DND-41 (cell line): Measurements from ENCODE around the gene PDPR.
"Not testable (repeated sequence)": the region's sequence is repeated elsewhere in the genome, so short reads cannot be mapped to it uniquely, and the experiment has no call there.

Experiments
- CTCF ChIP-seq: IDR thresholded peaks from 2 replicates; pipeline ENCODE4 v1.5.1; 2012; ENCODE audit warnings: borderline replicate concordance, low read length, moderate library complexity, mild to moderate bottlenecking; ENCODE audit not compliant: poor library complexity, severe bottlenecking; ENCODE audit errors: extremely low read depth
- EZH2 ChIP-seq: IDR thresholded peaks from 3 replicates; pipeline ENCODE4 v1.6.1; 2012; ENCODE audit warnings: borderline replicate concordance, low read depth, mild to moderate bottlenecking, moderate library complexity, low read length, inconsistent platforms; ENCODE audit not compliant: severe bottlenecking

- not testable (repeated sequence) for TF ChIP-seq CTCF, EZH2
Measured at GRCh38 chr16:70089289-70089688, 24.8 kb upstream of the PDPR start.
